Measurements from ENCODE around the gene METTL22.

METTL22 gene

GRCh38 chr16:8676160-8676547 lies 54.7 kb downstream of the METTL22 start:
- H3K36me3 ChIP-seq, result no peaks in the 10 kb centered on the region
- H3K4me3 ChIP-seq (ENCODE audit: low read depth, low read length), result no peak overlapping the region
- no peak for DNase-seq
- TF ChIP-seq CTCF (IDR thresholded peaks at IDR 0.05; ENCODE audit: low read depth, low read length), result no peak
- H3K27ac ChIP-seq, result no peak overlapping the region
- peaks cover 48% of the 10 kb centered on the region for H3K27me3 ChIP-seq (ENCODE audit: insufficient read depth, low read depth, severe bottlenecking)
- peaks cover 4% of the 10 kb centered on the region for H3K9me3 ChIP-seq (ENCODE audit: severe bottlenecking)

GRCh38 chr16:8676737-8677375 lies 55.4 kb downstream of the METTL22 start:
- no peak overlapping the region for H3K27ac ChIP-seq
- no peak for TF ChIP-seq CTCF (IDR thresholded peaks at IDR 0.05; ENCODE audit: low read depth, low read length)

GRCh38 chr16:8677481-8677880 lies 56.0 kb downstream of the METTL22 start:
- H3K27me3 ChIP-seq (ENCODE audit: insufficient read depth, low read depth, severe bottlenecking), result peaks cover 56% of the 10 kb centered on the region
- peaks cover 4% of the 10 kb centered on the region for H3K9me3 ChIP-seq (ENCODE audit: severe bottlenecking)
- H3K4me3 ChIP-seq (ENCODE audit: low read depth, low read length), result no peak overlapping the region
- no peaks in the 10 kb centered on the region for H3K36me3 ChIP-seq
- DNase-seq, result no peak
- TF ChIP-seq CTCF (IDR thresholded peaks at IDR 0.05; ENCODE audit: low read depth, low read length), result no peak
- no peak overlapping the region for H3K27ac ChIP-seq

More at GRCh38 chr16:8676737-8677375, 55.4 kb downstream of the METTL22 start:
- H3K4me3 ChIP-seq (ENCODE audit: low read depth, low read length), result no peak overlapping the region
- DNase-seq, result no peak
- H3K9me3 ChIP-seq (ENCODE audit: severe bottlenecking), result peaks cover 4% of the 10 kb centered on the region
- peaks cover 50% of the 10 kb centered on the region for H3K27me3 ChIP-seq (ENCODE audit: insufficient read depth, low read depth, severe bottlenecking)
- no peaks in the 10 kb centered on the region for H3K36me3 ChIP-seq

- no peak for TF ChIP-seq CTCF (IDR thresholded peaks at IDR 0.05; ENCODE audit: low read depth, low read length)
- no peak overlapping the region for H3K4me3 ChIP-seq (ENCODE audit: low read depth, low read length)
- H3K27ac ChIP-seq, result no peak overlapping the region
- DNase-seq, result no peak
- H3K36me3 ChIP-seq, result no peaks in the 10 kb centered on the region
- H3K9me3 ChIP-seq (ENCODE audit: severe bottlenecking), result peaks cover 4% of the 10 kb centered on the region
- H3K27me3 ChIP-seq (ENCODE audit: insufficient read depth, low read depth, severe bottlenecking), result peaks cover 64% of the 10 kb centered on the region
These were observed 56.8 kb downstream of the METTL22 start for GRCh38 chr16:8678068-8678927.

- peaks cover 58% of the 10 kb centered on the region for H3K27me3 ChIP-seq (ENCODE audit: insufficient read depth, low read depth, severe bottlenecking)
- peaks cover 4% of the 10 kb centered on the region for H3K9me3 ChIP-seq (ENCODE audit: severe bottlenecking)
- H3K27ac ChIP-seq, result no peak overlapping the region
- no peak for DNase-seq
- no peaks in the 10 kb centered on the region for H3K36me3 ChIP-seq
- TF ChIP-seq CTCF (IDR thresholded peaks at IDR 0.05; ENCODE audit: low read depth, low read length), result no peak
- no peak overlapping the region for H3K4me3 ChIP-seq (ENCODE audit: low read depth, low read length)
These were observed 57.7 kb downstream of the METTL22 start for GRCh38 chr16:8679151-8679550.

Measured in WERI-Rb-1 (cell line).